ENCODE measurements around the gene HMG20B.

The HMG20B gene

GRCh38 chr19:3537438-3538240 lies 35.1 kb upstream of the HMG20B start:
- DNase-seq: no peak

GRCh38 chr19:3538258-3538929 lies 34.4 kb upstream of the HMG20B start:
- DNase-seq: no peak

GRCh38 chr19:3538965-3539755 lies 33.6 kb upstream of the HMG20B start, which contains the start of gene TEKTIP1:
TEKTIP1 (plus strand) TSS chr19:3539174; CDS start chr19:3539178, 4 bp downstream.
- DNase-seq: no peak

- DNase-seq: no peak
These were observed 33.0 kb upstream of the HMG20B start for GRCh38 chr19:3539756-3540118.

GRCh38 chr19:3543150-3544057 lies 29.3 kb upstream of the HMG20B start:
- no peak for DNase-seq

GRCh38 chr19:3544058-3544376 lies 28.7 kb upstream of the HMG20B start:
- no peak for DNase-seq

- peak; percentile 55 for DNase-seq
These were observed 27.7 kb upstream of the HMG20B start for GRCh38 chr19:3544742-3545668.

GRCh38 chr19:3545669-3546034 lies 27.1 kb upstream of the HMG20B start:
- DNase-seq: no peak

- no peak for DNase-seq
These were observed 26.6 kb upstream of the HMG20B start for GRCh38 chr19:3546119-3546518.

GRCh38 chr19:3547301-3547731 lies 25.4 kb upstream of the HMG20B start:
- DNase-seq: no peak

- no peak for DNase-seq
These were observed 24.9 kb upstream of the HMG20B start for GRCh38 chr19:3547767-3548282.

- no peak for DNase-seq
These were observed 24.1 kb upstream of the HMG20B start for GRCh38 chr19:3548606-3549005.

GRCh38 chr19:3549816-3550215 lies 22.9 kb upstream of the HMG20B start:
- DNase-seq: no peak

GRCh38 chr19:3550947-3551791 lies 21.6 kb upstream of the HMG20B start:
- no peak for DNase-seq

GRCh38 chr19:3551792-3552095 lies 21.0 kb upstream of the HMG20B start:
- DNase-seq: no peak

- DNase-seq: no peak
These were observed 18.3 kb upstream of the HMG20B start for GRCh38 chr19:3554254-3555083.

- no peak for DNase-seq
These were observed 16.9 kb upstream of the HMG20B start for GRCh38 chr19:3555653-3556422.

- no peak for DNase-seq
These were observed 16.2 kb upstream of the HMG20B start for GRCh38 chr19:3556423-3556977.

All from fibroblast of skin of scalp (primary cell).